GM12878 (cell line): ENCODE measurements around the gene SPATA20. TPM values are rescaled to one million over a fixed set of nuclear protein-coding genes. Genes with fewer than 3 reads are reported as not detected.
A peak's percentile ranks its signal among the peaks of the same experiment; 100 is the strongest.

ENCODE experiments used
- ATF2 ChIP-seq: IDR thresholded peaks from 2 replicates; pipeline ENCODE4 v1.6.1; 2012; ENCODE audit warnings: low read length, inconsistent platforms
- BCL11A ChIP-seq: IDR thresholded peaks from 2 replicates; pipeline ENCODE4 v1.6.1; 2011; ENCODE audit warnings: low read depth, low read length
- BHLHE40 ChIP-seq, 2 experiments: fragments of 450-650 bp in 1 of 2; IDR thresholded peaks; 2 replicates each; pipeline ENCODE4 v1.6.1; 2011 to 2017; ENCODE audit warnings: low read depth in 2 of 2, borderline replicate concordance in 1 of 2, improper control_type of control experiment in 1 of 2, low read length in 1 of 2, mild to moderate bottlenecking in 1 of 2
- CHD2 ChIP-seq: IDR thresholded peaks from 2 replicates; pipeline ENCODE4 v1.6.1; 2011; ENCODE audit warnings: low read depth, low read length, improper control_type of control experiment, borderline replicate concordance
- CREM ChIP-seq: IDR thresholded peaks from 2 replicates; pipeline ENCODE4 v1.6.1; 2014; ENCODE audit warnings: antibody characterized with exemption, low read depth
- EP300 ChIP-seq, 2 experiments: fragments of 150-350 bp in 1 of 2; IDR thresholded peaks; 2 replicates each; pipeline ENCODE4 v1.6.1; 2011 to 2012; ENCODE audit warnings: low read depth in 2 of 2, low read length in 2 of 2, borderline replicate concordance in 1 of 2, improper control_type of control experiment in 1 of 2, inconsistent platforms in 1 of 2; ENCODE audit not compliant: control insufficient read depth in 1 of 2
- ESRRA ChIP-seq: IDR thresholded peaks from 2 replicates; pipeline ENCODE4 v1.6.1; 2012; ENCODE audit warnings: mild to moderate bottlenecking, low read length, improper control_type of control experiment
- ETV6 ChIP-seq, 2 experiments: fragments of 450-650 bp in 1 of 2; IDR thresholded peaks in 1 of 2; conservative IDR thresholded peaks in 1 of 2; 2 replicates each; pipeline ENCODE4 v1.6.1; 2014; ENCODE audit warnings: antibody characterized with exemption in 1 of 2, borderline replicate concordance in 1 of 2, low read depth in 1 of 2, mild to moderate bottlenecking in 1 of 2, moderate library complexity in 1 of 2
- HDAC2 ChIP-seq: fragments of 200-600 bp; sonication (generic); IDR thresholded peaks from 2 replicates; pipeline ENCODE4 v1.6.1; 2017
- IKZF2 ChIP-seq, 2 experiments: fragments of 450-650 bp; IDR thresholded peaks; 2 replicates each; pipeline ENCODE4 v1.6.1; 2017; ENCODE audit warnings: mild to moderate bottlenecking in 2 of 2, moderate library complexity in 2 of 2
- IRF4 ChIP-seq: IDR thresholded peaks from 2 replicates; pipeline ENCODE4 v1.6.1; 2011; ENCODE audit warnings: low read depth, low read length
- JUND ChIP-seq: IDR thresholded peaks from 2 replicates; pipeline ENCODE4 v1.6.1; 2012; ENCODE audit warnings: low read depth, mild to moderate bottlenecking, low read length, improper control_type of control experiment, moderate library complexity
- NKRF ChIP-seq: fragments of 450-650 bp; conservative IDR thresholded peaks from 2 replicates; pipeline ENCODE4 v1.6.1; 2017; ENCODE audit warnings: mild to moderate bottlenecking, moderate library complexity
- PAX5 ChIP-seq: IDR thresholded peaks from 2 replicates; pipeline ENCODE4 v1.6.1; 2011; ENCODE audit warnings: low read depth, low read length, borderline replicate concordance
- POLR2A ChIP-seq: IDR thresholded peaks from 2 replicates; pipeline ENCODE4 v1.6.1; 2011; ENCODE audit warnings: low read depth, mild to moderate bottlenecking, low read length
- POU2F2 ChIP-seq: IDR thresholded peaks from 3 replicates; pipeline ENCODE4 v1.6.1; 2011; ENCODE audit warnings: low read depth, mild to moderate bottlenecking, low read length, borderline replicate concordance
- RAD21 ChIP-seq: IDR thresholded peaks from 2 replicates; pipeline ENCODE4 v1.6.1; 2011; ENCODE audit warnings: mild to moderate bottlenecking, low read depth, low read length, moderate library complexity; ENCODE audit not compliant: insufficient read depth
- RELB ChIP-seq: fragments of 450-650 bp; IDR thresholded peaks from 2 replicates; pipeline ENCODE4 v1.6.1; 2017; ENCODE audit warnings: low read depth, mild to moderate bottlenecking, moderate library complexity
- SKIL ChIP-seq: fragments of 450-650 bp; IDR thresholded peaks from 2 replicates; pipeline ENCODE4 v1.6.1; 2017; ENCODE audit warnings: mild to moderate bottlenecking, low read depth, inconsistent platforms; ENCODE audit not compliant: poor library complexity, severe bottlenecking
- SMAD5 ChIP-seq: IDR thresholded peaks from 2 replicates; pipeline ENCODE4 v1.6.1; 2016; ENCODE audit warnings: antibody characterized with exemption, low read depth
- SP1 ChIP-seq: IDR thresholded peaks from one replicate; pipeline ENCODE4 v1.6.1; 2011; ENCODE audit warnings: low read depth, low read length
- SREBF1 ChIP-seq: IDR thresholded peaks from 2 replicates; pipeline ENCODE4 v1.6.1; 2012; ENCODE audit warnings: mild to moderate bottlenecking, low read length
- TBL1XR1 ChIP-seq: IDR thresholded peaks from 2 replicates; pipeline ENCODE4 v1.6.1; 2012; ENCODE audit warnings: low read depth, low read length, improper control_type of control experiment
- YBX1 ChIP-seq: fragments of 450-650 bp; IDR thresholded peaks from 2 replicates; pipeline ENCODE4 v1.6.1; 2016; ENCODE audit warnings: antibody characterized with exemption
- YY1 ChIP-seq: IDR thresholded peaks from 2 replicates; pipeline ENCODE4 v1.6.1; 2011; ENCODE audit warnings: low read depth, mild to moderate bottlenecking, low read length
- polyA plus RNA-seq, 11 experiments: library from polyadenylated mRNA; depleted of rRNA in 4 of 11; unstranded in 6 of 11; stranded (reverse) in 5 of 11; fragments of >200 nt; fragmentation: Nextera tagmentation in 4 of 11; fragmentation: Illumina TruSeq in 1 of 11; extraction: Ambion mirVana in 4 of 11; extraction: Trizol in 1 of 11; gene quantifications; 1 replicate in 1 of 11; 2 replicates in 10 of 11; pipeline versions ENCODE4 v1.2.1 to v1.2.3, GENCODE V29; 2011 to 2016; ENCODE audit warnings: inconsistent platforms in 2 of 11, missing spikeins in 2 of 11, low read depth in 1 of 11
- total RNA-seq, 4 experiments: library from RNA; depleted of rRNA in 3 of 4; stranded (reverse); fragments of >200 nt in 3 of 4; fragmentation: Illumina TruSeq in 1 of 4; extraction: Trizol in 1 of 4; gene quantifications; 2 replicates each; pipeline versions ENCODE4 v1.2.1 to v1.2.3, GENCODE V29; 2013 to 2021

Gene SPATA20
- total and polyA plus RNA-seq, 10 of the 15 experiments (the other 5 are each of a cell fraction or from before 2014, with no cell fraction given), result 2.1 to 69.8 (median 26.6) TPM

- TF ChIP-seq ATF2 (peak; percentile 40; the same call in 1 of the 2 replicates), JUND (peak; percentile 66; the same call in 1 of the 2 replicates), TBL1XR1 (0 out of 2 replicates have a peak, but pooled peaks have one; percentile 41), CREM (peak; percentile 69), BHLHE40 (IDR thresholded peaks at IDR 0.05; ENCODE audit: borderline replicate concordance in 1 of 2, low read depth in 2 of 2, low read length in 1 of 2) (peak; percentile 27 to 53; a peak in 1 of 4 replicates), YY1 (no peak), HDAC2 (no peak), IKZF2 (IDR thresholded peaks at IDR 0.05) (peak; percentile 49 to 61), NKRF (no peak), CHD2 (0 out of 2 replicates have a peak, but pooled peaks have one; percentile 12), RELB (peak; percentile 50; the same call in 1 of the 2 replicates), POU2F2 (0 out of 3 replicates have a peak, but pooled peaks have one; percentile 32), RAD21 (no peak), PAX5 (no peak; the same call in 1 of the 2 replicates), SREBF1 (no peak), YBX1 (no peak), SP1 (peak; percentile 57), SKIL (peak; percentile 55), POLR2A (no peak), ESRRA (no peak), EP300 (IDR thresholded peaks at IDR 0.05; ENCODE audit: borderline replicate concordance in 1 of 2, control insufficient read depth in 1 of 2, low read depth in 2 of 2, low read length in 2 of 2) (peak in 1 of 2 experiments; percentile 11; a peak in 1 of 4 replicates), IRF4 (peak; percentile 80; the same call in 1 of the 2 replicates), ETV6 (conservative IDR thresholded peaks at IDR 0.05 in 1 of 2, IDR thresholded peaks at IDR 0.05 in 1 of 2; ENCODE audit: borderline replicate concordance in 1 of 2, low read depth in 1 of 2) (peak in 1 of 2 experiments; percentile 50; a peak in 1 of 4 replicates), BCL11A (peak; percentile 63; the same call in 1 of the 2 replicates), SMAD5 (no peak)
Observed at GRCh38 chr17:50511058-50511457, 35.9 kb upstream of the SPATA20 start (continued).
